HG03280 (cell line): ENCODE results near the gene ARHGEF39.

Experiments
- ATAC-seq: cut with Tn5 transposase; IDR thresholded peaks from one replicate; pipeline ENCODE4 v1.9.1; 2021; ENCODE audit warnings: mild to moderate bottlenecking, moderate library complexity; ENCODE audit not compliant: unreplicated experiment

Gene ARHGEF39, protein sequence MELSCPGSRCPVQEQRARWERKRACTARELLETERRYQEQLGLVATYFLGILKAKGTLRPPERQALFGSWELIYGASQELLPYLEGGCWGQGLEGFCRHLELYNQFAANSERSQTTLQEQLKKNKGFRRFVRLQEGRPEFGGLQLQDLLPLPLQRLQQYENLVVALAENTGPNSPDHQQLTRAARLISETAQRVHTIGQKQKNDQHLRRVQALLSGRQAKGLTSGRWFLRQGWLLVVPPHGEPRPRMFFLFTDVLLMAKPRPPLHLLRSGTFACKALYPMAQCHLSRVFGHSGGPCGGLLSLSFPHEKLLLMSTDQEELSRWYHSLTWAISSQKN

DNA sequence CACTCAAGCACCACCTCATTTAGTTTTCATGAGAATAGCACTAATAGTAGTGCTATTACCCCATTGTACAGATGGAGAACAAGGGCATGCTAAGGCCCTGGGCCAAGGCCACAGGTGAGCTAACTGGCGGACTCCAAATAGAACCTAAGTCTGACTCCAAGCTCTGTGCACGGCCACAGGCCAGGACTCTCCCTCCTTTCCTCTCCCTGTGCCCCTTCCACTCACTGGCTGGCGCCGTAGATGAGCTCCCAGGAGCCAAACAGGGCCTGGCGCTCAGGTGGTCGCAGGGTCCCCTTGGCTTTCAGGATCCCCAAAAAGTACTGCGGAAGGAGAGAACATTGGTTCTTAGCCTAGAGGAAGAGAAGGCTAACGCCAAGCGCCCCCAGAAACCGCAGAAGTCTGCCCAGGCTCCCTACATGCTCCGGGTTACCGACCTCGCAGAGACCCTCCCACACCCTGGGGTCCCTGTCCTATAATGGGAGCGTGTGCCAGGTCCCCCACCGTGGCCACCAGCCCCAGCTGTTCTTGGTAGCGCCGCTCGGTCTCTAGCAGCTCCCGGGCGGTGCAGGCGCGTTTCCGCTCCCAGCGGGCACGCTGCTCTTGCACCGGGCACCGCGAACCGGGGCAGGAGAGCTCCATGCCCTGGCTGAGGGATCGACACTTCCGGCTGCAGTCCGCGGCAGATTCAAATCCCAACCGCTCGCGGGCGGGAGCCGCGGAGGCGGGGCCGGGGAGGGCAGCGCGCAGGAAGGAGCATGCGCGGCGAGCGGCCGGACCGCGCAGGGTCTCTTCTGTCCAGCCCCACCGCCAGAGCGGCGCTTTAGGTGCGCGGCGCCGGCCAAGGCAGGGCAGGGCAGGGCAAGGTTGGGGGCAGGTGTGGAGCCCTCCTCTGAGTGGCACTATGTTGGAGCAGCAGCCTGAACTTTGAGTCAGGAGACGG, at the start of gene ARHGEF39:
Gene ARHGEF39, minus strand, starts transcription at position 665 of the 940 bp plus-strand sequence. Its CDS starts 26 bp downstream, at position 639.
- ATAC-seq = peak; percentile 79

DNA sequence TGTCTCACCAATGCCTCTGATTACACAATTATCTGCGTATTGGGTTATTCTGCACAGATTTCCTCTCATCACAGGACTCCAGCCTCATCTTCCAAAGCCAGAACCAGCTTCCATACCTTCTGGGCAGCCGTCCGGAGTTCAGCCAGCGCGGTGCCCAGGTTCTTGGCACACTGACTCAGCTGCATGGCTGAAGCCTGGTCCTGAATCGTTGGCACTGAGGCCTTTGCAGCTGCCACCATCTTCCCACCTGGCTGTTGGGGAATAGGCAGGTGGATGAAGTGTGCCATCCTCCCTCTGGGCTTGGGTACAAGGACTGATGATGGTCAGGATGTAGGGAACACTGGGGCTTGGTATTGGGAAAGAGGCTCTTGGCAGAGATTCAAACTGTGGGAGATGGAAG, 49.1 kb upstream of the ARHGEF39 start:
- no peak for ATAC-seq

DNA sequence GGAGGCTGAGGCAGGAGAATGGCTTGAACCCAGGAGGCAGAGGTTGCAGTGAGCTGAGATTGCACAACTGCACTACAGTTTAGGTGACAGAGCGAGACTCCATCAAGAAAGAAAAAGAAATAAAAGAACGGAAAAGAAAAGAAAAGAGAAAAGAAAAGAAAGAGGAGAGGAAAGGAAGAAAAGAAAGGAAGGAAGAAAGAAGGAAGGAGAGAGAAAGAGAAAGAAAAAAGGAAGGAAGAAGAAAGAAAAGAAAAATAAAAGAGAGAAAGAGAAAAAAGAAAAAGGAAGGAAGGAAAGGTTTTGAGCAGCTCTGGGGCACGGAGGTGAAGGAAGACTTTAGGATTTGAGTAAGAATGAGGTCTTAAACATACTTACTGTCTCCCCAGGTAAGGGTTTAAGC, 48.6 kb upstream of the ARHGEF39 start:
- ATAC-seq = no peak

DNA sequence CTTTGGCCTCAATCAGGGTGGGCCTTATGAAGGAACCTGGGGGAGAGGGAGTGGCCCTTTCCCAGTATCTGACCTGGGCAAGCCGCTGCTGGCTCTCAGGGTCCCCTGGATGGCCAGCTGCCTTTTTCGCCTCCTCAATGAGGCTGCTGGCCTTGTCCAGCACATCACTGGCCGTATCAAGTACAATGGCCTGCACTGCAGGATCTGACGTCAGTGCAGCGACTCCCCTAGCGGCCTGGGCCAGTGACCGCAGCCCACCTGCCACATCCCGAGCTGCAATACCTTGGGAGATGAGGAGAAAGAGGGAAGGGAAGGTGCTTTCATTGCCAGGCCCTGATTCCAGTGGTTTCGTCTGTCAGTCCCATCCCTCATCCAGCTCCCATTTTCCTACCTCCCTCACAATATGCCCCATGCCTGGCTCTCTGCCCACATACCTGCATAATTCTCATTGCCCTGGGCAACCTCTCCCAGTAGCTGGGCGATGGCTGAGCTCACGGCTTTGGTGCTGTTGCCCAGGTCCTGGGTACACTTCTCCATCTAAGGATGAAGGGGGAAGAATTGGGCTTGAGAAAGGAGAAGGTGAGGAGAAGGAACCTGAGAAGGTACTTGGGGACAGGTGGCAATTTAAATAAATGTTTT, 47.9 kb upstream of the ARHGEF39 start:
- no peak for ATAC-seq

DNA sequence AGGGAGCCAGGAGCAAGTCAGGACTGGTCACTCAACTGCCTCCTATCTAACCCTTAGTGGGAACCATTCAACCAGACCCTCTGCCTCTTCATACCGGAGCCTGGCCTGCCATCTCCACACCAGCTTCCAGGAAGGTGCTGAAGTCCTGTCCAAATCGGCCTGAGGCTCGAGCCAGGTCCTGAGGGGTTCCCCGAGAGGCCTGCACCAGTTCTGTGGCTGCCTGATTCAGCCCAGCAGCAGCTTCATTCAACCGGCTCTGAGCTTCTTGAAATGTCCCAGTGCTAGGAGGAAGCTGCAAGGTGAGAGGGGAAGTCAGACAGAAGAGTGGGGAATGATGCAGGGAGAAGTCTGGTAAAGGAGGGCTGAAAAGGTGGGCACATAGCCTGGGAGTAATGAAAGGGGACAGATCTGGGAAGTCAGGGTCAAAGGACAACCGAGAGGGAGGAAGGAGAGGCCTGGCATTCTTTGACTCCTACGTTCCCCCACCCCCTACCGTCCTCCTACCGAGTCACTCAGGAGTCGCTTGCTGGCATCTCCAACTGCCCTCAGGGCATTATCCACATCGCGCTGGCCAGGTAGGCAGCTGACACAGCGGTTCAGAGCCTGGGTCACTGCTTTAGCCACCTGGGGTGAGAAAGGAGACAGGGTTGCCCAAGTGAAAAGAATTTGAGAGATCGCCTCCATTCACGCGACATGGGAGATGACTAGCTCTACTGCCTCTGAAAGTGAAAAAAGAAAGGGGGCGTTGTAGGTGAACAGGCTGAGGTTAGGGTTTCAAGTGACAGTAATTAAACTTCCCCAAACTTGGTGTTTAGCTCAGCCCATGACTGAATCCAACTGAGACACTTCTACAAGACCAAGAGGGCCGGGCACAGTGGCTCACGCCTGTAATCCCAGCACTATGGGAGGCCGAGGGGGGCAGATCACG, 46.8 kb upstream of the ARHGEF39 start:
- ATAC-seq = no peak

DNA sequence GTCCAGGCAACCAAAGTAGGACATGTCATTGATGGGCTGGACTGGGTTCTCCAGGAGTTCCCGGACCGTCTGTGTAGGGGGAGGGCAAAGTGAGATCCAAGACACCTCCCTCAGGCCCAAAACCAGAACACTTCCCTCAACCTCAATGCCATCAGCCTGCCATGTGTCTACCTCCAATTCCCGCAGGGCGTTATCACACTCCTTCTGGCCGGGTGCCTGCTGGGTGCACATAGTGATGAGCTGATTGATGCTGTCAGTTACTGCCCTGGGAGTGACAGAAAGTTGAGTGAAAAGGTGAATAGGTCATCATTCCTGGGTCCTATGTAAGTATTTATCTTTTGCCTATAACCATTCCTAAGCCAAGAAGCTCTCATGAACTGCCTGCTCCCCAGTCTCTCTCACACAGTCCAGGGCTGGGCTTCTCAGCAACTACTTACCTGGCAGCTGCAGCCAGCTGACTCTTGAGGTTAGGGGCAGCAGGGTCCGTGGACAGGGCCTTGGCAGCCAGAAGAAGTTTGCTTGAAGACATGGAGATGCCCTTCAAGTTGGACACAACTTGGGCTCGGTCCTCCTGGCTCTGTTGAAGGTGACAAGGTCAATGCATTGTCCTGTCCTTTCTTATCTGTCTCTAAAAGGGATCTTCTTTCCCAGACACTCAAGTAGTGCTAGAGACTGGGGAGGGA, 46.0 kb upstream of the ARHGEF39 start:
- ATAC-seq = no peak

DNA sequence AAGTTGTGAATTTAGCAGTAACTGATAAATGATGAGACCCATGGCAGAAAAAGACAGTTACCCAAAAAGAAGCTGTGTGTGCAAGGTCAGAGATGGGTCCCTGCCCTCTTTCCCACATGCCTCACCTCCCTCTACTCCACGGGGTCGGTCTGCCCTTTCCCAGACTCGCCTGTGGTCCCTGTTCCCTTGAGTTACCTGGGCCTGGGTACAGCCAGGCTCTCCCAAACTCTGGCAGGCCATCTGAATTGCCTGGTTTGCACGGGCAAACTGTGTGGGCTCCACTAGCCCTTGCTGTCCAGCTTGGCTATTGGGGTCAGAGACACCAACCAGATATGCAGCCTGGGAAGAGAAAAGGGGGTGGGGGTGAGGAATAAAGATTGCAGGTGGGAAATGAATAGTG, 43.2 kb upstream of the ARHGEF39 start:
- ATAC-seq = no peak

DNA sequence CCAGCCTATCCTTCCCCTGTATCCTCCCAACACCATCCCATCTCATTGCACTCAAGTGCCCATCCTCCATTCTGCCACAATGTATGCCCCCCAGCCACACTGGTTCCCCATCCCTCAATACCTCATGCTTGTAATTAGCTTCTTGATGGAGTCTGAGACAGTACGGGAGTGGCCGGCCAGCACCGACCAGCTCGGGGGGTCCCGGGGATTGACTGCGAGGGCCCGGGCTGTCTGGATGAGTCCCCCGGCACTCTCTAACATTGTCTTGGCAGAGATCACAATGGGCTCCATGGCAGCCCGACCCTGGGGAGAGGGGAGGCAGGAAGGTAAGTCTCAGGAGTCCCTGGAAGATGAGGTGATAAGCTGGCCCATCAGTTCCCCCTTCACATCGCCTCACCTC, 42.0 kb upstream of the ARHGEF39 start:
- no peak for ATAC-seq

DNA sequence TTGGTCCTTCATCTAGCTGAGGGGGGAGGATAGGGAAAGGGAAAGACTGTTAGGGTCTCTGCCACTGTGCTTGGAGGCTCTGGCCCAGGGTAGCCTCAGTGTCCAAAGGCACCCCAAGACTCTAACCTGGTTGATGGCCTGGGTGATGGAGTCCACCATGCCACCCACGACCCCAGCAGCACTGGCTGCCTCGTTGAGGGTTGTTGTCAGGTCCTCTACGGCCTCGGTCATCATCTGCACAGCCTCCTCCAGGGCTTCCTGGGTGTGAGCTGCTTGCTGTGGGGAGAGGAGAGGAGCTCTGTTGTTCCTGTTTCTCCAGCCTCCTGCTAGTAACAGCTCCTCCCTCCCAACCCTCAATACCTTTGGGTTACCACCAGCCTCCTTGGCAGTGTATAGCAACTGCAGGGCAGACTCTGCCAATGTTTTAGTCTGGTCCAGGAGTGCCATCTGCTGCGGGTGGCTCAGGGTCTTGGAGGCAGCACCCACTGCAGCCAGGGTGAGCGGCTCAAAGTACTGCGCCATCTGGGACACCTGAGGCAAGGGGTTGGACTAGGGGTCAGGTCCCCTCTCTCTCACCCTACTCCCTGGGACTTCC, 40.9 kb upstream of the ARHGEF39 start:
- ATAC-seq = no peak

DNA sequence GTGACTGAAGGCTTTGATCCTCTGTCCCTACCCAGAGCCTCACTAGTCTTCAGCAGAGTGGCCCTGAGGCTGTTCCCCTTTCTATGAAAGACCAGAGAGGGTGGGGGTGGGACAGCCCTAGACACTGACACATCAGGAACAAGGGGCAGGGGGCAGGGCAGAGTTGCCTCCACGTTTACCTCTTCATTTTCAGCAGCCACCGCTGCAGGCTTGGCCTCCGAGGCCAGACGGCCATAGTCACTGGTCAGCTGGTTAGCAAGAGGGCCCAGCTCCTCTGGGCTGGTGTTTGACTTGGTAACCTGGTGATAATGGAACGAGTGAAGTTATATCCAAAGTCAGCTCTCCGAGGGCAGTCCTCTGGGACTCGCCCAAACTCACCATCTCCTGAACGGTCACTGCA, 40.4 kb upstream of the ARHGEF39 start:
- ATAC-seq = no peak

DNA sequence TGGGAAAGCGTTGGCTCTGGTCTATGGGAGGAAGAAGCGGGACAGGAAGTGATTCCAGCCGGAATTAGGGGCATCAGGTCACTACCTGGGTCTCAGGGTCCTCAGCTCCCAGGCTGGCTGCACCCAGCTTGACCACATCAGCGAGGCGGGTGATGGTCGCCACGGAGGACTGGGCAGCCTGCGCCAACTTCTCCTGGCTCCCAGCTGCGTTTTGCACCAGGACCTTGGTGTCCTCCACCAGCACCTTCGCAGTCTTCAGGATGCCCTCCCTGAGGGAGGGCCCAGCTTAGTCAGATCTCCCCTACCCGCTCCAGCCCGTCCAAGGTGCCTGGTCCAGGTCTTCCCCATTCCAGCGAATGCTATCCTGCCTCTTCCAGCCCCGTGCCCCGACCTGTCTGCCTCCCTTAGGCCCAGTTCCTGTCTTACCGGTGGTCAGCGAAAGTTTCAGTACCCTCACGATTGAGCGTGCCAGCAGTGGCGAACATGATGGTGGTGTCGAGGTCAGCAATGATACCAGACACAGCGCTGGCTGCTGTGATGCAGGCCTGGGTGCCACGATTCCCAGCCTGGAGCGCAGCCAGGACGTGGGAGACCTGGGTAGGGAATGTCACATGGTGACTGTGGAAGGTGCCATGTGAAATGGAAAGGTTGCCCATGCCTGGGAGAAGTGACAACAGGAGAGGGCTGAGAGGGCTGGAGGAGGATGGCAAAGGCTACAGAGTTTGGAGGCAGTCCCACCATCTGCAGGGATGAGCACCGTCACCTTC, 39.1 kb upstream of the ARHGEF39 start:
- no peak for ATAC-seq

DNA sequence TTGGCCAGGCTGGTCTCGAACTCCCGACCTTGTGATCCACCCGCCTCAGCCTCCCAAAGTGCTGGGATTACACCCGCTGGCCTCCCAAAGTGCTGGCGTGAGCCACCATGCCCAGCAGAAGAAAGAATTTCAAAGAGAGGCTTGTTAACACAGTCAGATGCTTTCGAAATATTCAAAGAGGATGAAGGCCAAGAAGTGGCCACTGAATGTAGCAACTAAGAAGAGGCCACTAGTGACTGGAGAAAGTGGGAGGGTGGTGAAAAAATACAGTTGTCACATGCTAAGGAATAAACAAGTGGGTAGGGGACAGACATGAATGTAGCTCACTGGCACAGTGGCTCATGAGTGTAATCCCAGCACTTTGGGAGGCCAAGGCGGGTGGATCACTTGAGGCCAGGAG, 37.7 kb upstream of the ARHGEF39 start:
- ATAC-seq = no peak

DNA sequence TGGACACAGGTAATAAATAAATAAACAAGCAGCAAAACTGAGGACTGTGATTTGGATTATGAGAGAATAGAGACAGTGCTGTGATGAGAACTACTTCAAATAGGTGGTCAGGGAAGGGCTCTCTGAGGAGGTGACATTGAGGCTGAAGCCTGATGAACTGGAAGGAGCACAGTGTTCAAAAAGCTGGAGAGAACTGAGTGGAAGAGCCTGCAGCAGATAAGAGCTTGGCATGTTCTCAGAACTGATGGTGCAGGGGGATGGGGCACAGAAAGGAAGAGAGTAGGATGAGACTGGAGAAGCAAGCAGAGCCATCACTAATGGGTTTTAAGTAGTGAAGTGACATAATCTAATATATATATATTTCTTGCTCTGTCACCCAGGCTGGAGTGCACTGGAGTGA, 35.9 kb upstream of the ARHGEF39 start:
- ATAC-seq = no peak

DNA sequence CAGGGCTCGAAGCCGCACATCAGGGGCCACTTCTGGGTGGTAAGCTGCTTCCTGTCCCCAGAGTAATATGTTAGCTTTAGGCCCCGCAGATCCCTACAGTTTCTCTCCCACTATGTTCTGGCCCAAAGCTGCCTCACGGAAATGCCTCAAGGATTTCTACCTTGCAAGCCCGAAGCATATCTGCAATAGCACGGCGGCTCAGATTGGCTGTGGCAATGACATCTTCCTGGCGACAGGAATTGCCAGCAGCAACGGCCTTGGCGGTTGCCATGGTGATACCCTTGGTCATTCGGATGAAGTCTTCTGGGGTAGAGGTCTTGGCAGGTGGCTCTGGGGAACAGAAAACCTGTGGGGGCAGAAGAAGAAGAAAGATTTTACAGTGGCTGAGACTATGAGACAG, 35.0 kb upstream of the ARHGEF39 start:
- no peak for ATAC-seq

DNA sequence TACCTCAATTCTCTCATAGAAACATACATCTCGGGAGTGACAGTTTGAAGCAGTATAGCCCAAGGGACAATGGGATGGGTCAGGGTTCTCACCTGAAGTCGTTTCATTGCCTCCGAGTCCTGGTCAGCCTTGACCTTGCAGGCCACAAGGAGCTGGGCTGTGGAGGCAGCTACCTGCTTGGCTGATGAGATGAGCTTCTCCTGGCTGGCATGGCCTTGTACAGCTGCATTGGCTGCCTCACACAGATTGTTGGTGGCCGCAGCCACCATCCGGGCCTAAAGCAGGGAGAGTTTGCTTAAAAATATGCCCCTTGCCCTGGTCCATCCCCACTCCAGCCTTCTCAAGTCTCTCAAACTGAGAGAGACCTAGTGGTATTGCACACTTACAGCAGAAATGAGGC, 33.2 kb upstream of the ARHGEF39 start:
- no peak for ATAC-seq

DNA sequence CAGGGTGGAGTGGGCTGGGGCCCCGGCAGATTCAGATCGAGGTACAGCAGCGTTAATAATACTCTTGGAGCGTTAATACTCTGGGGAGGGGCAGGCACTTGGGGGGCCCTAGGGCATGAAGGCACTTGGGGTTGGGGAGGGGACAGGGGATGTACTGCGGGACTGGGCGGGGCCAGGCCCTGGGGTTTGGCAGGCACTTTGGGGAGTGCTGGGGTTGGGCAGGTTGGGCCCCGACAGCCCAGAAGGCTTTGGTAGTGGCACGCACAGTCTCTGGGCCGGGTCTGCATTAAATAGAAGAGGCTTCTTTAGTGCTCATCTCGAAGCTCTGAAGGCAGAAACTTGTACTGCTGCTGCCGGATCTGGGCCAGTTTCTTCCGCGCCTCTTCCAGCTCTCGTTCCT, 32.5 kb upstream of the ARHGEF39 start:
- ATAC-seq = no peak

DNA sequence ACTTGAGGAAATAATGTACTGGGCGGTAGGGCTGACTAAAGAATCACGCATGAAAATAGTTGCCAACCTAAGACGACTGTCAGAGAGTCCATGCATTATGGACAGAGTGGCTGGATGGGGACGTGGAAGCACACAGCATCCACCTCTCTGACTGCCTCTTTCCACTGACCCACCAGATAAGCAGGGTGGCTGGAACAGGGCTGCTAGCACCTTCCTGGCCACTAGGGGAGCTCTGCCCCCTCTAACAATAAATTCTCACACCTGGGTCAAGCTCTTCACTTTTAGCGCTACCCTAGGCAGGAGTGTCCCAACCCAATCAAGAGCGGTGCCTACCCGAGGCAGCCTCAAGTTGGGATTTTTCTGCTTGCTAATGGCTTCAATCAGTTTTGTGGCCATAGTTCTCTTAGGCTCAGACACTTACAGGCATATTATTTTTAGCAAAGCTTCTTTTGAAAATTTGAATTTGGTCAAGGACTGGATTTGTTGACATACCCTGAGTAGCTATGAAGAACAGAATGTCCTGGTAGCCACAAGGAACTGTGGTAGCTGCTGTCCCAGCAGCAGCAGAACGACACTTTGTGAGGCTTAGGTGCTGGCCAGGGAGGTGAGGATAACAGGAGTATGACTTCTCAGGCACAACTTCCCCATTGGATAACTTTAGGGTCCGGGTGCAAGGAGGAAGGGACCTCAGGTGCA, 31.7 kb upstream of the ARHGEF39 start:
- ATAC-seq = peak; percentile 80

DNA sequence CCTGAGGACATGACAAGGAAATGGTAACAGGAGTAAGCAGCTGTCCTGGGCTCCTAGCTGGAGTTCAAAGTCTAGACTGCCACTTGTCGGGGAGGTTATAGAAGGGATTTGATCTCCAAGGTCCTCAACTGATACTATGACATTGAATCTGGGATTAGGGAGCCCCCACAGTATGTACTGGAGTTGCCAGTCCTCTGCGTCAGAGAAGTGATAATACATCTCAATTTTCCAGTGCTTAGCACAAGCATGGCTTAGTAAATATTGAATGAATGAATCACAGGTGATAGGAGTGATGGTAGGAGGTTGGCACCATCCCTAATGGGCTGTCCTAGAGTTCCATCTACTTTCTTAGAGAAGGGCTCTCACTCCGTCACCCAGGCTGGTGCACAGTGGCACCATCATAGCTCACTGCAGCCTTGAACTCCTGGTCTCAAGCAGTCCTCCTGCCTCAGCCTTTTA, 31.0 kb upstream of the ARHGEF39 start:
- ATAC-seq = no peak
